Measurements from ENCODE around the gene ARHGEF4.
"Not testable (repeated sequence)": the region's sequence is repeated elsewhere in the genome, so short reads cannot be mapped to it uniquely, and the experiment has no call there.

The ARHGEF4 gene

DNA sequence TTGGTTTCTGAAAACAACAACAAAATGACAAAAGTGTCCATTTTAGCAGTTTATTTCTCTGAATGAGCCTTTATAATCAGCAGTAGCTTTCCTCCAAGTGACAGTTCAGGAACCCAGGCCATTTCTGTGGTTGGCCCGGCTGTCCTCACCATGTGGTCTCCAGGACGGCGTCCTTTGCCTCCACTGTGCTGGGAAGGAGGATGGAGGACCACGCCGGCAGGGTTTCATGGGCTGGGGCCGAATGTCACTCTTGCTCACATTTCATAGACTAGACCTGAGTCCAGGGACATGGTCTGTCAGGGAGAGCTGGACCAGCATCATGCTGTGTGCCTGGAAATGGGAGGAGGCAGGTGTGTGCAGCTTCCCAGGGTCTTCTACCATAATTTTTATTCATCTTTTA lies 50.9 kb downstream of the ARHGEF4 start:
- no peak for DNase-seq

- peak in 1 of 3 donors; percentile 11 for DNase-seq
Observed at GRCh38 chr2:130890941-130891669, 54.4 kb downstream of the ARHGEF4 start.

- DNase-seq = no peak
Observed at GRCh38 chr2:130891966-130892365, 55.3 kb downstream of the ARHGEF4 start.

- DNase-seq = no peak
Observed at GRCh38 chr2:130892793-130893785, 56.4 kb downstream of the ARHGEF4 start.

GRCh38 chr2:130894326-130894942 lies 57.7 kb downstream of the ARHGEF4 start:
- DNase-seq = no peak

DNA sequence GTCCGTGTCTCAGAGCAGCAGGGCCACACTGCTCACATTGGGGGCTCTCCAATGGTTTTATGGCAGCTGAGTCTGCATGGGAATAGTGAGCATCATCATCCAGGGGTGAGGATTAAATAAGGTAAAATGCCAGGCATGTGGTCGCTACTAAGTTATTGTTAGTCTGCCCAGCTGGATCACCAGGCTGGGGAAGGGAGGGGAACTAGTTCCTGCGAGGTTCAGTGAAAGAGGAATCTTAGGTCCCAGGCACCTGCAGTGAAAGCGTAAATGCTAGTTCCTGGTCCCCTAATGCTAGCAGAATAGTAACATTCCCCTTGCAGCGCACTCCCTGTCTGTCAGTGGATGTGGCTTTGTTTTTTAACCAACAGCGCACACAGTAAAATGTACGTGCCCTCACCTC lies 60.1 kb downstream of the ARHGEF4 start:
- no peak for DNase-seq

DNA sequence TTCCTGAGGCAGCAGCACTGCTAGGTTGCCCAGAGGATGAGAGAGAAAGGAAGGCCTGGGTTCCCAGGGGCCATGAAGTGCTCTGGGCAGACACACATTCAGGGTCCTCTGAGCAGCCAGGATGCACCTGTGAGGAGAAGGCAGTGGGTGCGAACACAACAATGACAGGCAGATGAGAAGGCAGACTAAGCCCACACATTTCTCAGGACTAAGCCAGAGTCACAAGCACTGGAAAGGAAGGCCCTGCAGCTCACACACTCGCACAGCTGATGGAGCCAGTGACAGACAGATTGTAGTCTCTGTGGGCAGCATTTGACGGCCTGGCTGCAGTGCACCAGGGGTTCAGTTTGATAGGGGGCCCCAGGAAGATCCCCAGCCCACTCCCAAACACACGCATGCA lies 61.8 kb downstream of the ARHGEF4 start:
- DNase-seq = no peak

DNA sequence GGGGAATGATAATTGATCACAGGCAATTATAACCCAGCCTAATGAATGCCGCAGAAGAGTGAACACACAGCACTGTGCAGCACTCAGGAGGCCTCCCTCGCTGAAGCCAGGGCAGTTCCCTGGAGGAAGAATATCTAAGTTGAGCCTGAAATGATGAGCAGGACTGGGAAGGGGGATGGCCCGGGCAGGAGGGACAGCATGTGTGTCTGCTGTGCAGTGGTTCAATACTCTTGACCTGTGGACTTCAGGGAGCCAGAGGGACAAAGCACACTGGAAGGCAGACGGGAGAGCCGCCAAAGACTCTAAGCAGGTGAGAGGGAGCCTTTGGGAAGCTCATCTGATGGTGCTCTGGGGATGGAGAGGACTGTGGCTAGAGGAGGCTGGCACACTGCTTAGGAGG lies 62.6 kb downstream of the ARHGEF4 start:
- no peak for DNase-seq

- DNase-seq = no peak
Observed at GRCh38 chr2:130901061-130901460, 64.3 kb downstream of the ARHGEF4 start.

DNA sequence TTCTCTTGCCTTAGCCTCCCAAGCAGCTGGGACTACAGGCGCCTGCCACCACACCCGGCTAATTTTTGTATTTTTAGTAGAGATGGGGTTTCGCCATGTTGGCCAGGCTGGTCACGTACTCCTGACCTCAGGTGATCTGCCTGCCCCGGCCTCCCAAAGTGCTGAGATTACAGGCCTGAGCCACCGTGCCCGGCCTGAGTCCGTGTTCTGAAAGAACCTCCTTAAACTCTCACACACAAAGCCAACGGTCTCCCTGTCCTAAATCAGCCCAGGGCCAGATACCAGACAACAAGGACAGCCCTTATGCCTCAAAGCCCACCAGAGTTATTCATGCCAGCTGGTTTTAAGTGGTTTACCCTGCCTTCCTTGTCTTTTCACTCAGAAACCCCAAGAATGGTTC lies 64.9 kb downstream of the ARHGEF4 start:
- DNase-seq = not testable (repeated sequence)

- DNase-seq = no peak
Observed at GRCh38 chr2:130908832-130909231, 72.1 kb downstream of the ARHGEF4 start.

GRCh38 chr2:130910931-130911330 lies 74.2 kb downstream of the ARHGEF4 start:
- DNase-seq = no peak

GRCh38 chr2:130911482-130911881 lies 74.8 kb downstream of the ARHGEF4 start:
- DNase-seq = no peak

DNA sequence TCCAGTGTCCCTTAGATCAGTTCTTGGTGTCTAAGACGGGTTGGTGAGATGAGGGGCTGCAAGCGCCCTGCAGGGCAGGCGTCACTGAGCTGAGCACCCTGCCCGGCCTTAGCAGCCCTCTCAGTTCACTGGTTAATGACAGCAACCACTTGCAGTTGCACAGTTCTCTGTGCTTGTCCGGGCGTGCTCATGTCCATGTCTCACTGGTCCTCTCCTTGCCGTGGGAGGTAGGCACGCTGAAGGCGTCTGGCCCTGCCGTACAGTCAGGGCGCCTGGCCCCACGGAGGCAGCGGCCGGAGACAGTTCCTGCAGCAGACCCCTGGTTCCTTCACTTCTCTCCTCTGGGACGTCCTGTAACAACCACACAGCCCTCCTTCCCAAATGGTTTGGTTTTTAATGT lies 75.3 kb downstream of the ARHGEF4 start:
- no peak for DNase-seq

GRCh38 chr2:130912471-130912870 lies 75.8 kb downstream of the ARHGEF4 start:
- no peak for DNase-seq

GRCh38 chr2:130913891-130914290 lies 77.2 kb downstream of the ARHGEF4 start:
- DNase-seq = no peak

DNA sequence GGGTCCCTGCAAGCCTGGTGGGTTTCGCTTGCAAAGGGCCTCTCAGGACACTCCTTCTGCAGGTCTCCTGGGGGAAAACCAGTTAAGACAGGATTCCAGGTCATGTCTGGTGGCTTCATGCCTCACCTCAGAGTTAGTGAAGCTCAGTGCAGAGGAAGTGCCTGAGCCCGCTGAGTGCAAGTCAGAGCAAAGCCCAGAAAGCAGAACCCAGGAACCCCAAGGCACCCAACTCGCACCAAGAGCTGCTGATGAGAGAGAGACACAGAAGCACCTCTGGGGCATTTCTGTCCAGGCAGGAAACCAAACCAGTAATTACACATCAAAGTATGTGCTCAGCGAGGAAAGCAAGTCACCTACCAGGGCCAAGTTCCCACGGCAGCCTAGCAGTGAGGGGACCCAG lies 78.4 kb downstream of the ARHGEF4 start:
- no peak for DNase-seq

GRCh38 chr2:130915595-130916437 lies 79.1 kb downstream of the ARHGEF4 start:
- no peak for DNase-seq

DNA sequence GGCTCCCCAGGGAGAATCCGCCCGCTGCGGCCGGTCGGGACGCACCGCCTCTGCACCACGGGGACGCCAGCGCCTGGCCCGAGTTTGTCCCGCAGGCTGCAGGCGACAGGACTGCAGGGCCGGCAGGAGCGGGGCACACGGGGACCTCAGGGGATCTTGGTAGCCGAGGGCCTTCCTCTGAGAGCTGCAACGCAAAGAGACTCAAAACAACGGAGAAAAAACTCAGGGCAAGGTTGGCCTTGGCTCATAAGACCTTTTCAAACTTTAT lies 79.7 kb downstream of the ARHGEF4 start:
- no peak for DNase-seq

GRCh38 chr2:130917006-130917688 lies 80.4 kb downstream of the ARHGEF4 start:
- DNase-seq = no peak

DNA sequence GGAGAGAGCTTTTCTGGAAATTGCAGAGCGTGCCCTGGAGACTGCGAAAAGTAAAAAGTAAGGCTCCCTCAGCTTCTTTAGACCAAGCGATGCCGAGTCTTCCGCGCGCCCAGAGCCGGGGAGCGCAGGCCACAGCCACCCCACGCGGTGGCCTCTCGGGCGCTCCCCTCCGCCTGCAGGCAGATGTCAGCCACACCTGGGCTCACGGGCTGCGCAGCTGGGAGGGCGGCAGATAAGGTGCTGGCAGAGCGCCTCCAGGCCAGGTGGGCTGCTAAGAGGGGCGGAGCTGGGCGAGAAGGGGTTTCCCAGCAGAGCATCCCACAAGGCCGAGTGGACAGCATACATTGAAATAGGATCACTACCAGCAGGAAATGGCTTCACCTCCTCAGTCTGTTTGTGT lies 81.7 kb downstream of the ARHGEF4 start:
- no peak for DNase-seq
